CD4-positive, alpha-beta T cell treated with Interleukin-2 at 100 ng/mL for 4 hours (primary cell): Measurements from ENCODE around the gene LSAMP.

ENCODE experiments used
- DNase-seq: peaks from one replicate; pipeline ENCODE4 v3.0.0-alpha.2; 2020; ENCODE audit warnings: low spot score

The LSAMP gene

GRCh38 chr3:116445311-116445841 is at the start of gene LSAMP:
TSS of gene LSAMP (minus strand) at chr3:116445487.
- DNase-seq = no peak

GRCh38 chr3:116492379-116492778 is 47.1 kb upstream of the LSAMP start:
- DNase-seq = no peak

GRCh38 chr3:116483135-116483534 is 37.8 kb upstream of the LSAMP start:
- DNase-seq = no peak

GRCh38 chr3:116476691-116477090 is 31.4 kb upstream of the LSAMP start:
- DNase-seq = no peak

- no peak for DNase-seq
These were observed 29.5 kb upstream of the LSAMP start for GRCh38 chr3:116474801-116475200.

GRCh38 chr3:116474032-116474780 is 28.9 kb upstream of the LSAMP start:
- no peak for DNase-seq

GRCh38 chr3:116473602-116474001 is 28.3 kb upstream of the LSAMP start:
- no peak for DNase-seq

GRCh38 chr3:116470605-116471197 is 25.4 kb upstream of the LSAMP start:
- DNase-seq = no peak

GRCh38 chr3:116469546-116469945 is 24.3 kb upstream of the LSAMP start:
- DNase-seq = no peak

- DNase-seq = no peak
These were observed 19.1 kb upstream of the LSAMP start for GRCh38 chr3:116464276-116464798.

- DNase-seq = no peak
These were observed 8.5 kb upstream of the LSAMP start for GRCh38 chr3:116453666-116454346.

GRCh38 chr3:116449546-116450350 is 4.5 kb upstream of the LSAMP start:
- DNase-seq = no peak

- DNase-seq = no peak
These were observed 703 bp upstream of the LSAMP start for GRCh38 chr3:116445990-116446389.

GRCh38 chr3:116444819-116445310 is 422 bp downstream of the LSAMP start:
- DNase-seq = no peak

GRCh38 chr3:116444115-116444747 is 1.1 kb downstream of the LSAMP start:
- DNase-seq = no peak

- DNase-seq = no peak
These were observed 2.1 kb downstream of the LSAMP start for GRCh38 chr3:116443191-116443661.

- DNase-seq = no peak
These were observed 2.8 kb downstream of the LSAMP start for GRCh38 chr3:116442331-116443021.

GRCh38 chr3:116441652-116442051 is 3.6 kb downstream of the LSAMP start:
- DNase-seq = no peak

GRCh38 chr3:116440196-116440595 is 5.1 kb downstream of the LSAMP start:
- no peak for DNase-seq

- no peak for DNase-seq
These were observed 11.7 kb downstream of the LSAMP start for GRCh38 chr3:116433552-116433951.
